HG02870 (cell line): ENCODE data around the gene SAYSD1.

Source experiments
- ATAC-seq: cut with Tn5 transposase; IDR thresholded peaks from one replicate; pipeline ENCODE4 v1.9.1; 2021; ENCODE audit warnings: mild to moderate bottlenecking, moderate library complexity; ENCODE audit not compliant: unreplicated experiment

The SAYSD1 gene

DNA sequence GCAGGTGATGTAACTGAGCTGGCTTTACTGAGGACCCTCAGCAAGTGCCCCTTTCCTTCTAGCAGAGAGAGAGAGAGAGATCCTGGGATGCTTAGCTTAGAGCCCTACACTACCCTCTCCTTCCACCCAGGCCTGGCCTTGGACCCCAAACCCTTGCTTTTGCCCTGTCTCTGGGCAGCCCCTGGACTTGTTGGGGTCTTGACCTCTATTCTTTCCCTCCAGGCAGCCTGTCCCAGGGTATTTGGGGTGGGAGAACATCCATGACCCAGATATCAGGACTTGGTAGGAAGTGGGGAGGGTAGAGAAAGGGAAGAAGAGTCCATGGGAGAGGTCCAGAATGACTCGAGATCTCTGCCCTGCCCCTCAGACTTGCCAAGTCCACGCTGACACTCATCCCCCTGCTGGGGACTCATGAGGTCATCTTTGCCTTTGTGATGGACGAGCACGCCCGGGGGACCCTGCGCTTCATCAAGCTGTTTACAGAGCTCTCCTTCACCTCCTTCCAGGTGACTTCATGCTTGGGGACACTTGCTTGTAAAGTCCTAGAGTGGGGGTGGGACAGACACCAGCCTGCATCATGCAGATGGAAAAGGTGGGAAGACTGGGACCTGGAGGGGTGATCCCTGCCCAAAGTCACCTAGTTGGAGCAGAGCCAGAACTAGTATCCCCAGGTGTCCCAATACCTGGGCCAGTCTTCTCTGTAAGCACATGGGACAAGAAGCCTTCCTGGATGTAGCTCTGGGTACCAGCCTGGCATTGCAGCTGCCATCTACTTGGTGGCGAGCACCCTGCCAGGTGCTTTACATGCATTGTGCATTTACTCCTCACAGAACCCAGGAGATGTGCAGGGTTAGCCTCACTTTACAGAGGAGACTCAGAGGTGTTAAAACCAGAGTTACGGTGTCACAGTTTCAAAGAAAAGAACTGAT, 35.5 kb downstream of the SAYSD1 start:
- no peak for ATAC-seq

DNA sequence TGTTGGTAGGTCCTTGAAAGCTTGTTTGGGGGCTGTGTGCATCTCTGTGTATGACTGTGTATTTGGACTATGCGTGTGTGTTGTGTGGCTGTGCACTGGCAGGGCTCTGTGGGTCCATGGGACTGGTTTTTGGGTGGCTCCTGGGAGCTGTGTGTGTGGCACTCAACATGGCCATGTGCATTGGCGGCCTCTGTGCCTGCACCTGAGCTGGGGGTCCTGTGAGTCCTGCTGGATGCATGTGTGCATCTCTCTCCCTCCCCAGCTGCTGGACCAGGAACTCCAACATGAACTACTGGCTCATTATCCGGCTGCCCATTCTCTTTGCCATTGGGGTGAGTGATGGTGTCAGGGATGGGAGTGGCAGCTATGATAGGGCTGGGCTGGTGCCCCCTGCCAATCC, 36.3 kb downstream of the SAYSD1 start:
- ATAC-seq: no peak

DNA sequence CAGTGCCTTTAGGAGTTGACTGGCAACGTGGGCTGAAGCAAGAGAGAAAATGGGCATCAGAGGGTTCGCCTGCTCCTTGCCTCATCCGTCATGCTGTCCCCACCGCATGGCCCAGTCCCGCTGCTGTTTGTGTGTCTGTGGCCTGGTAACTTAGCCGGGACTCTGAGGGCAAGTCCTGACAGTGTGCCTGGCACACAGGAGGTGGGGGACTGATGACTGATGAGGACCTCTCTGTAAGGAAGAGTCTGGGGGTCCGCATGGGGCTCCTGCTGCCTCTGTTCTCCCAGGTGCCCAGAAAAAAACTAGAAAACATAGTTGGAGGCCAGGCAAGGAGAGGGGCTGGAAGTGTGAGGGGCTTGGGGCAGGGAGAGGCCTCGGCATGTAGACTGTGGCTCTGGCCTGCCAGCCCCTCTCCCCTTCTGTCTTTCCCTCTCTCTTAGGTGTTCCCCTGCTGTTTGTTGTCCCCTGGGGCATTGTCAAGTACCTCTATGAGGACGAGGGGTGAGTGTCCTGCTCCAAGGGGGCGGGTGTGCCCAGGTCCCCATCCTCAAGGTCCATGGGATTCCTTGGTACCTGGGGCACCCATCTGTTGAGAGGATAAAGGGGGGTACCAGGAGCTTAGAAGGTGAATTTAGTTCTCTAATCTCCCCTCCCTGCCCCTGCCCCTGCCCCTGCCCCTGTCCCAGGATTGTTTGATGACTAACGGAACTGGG, 36.9 kb downstream of the SAYSD1 start:
- no peak for ATAC-seq

DNA sequence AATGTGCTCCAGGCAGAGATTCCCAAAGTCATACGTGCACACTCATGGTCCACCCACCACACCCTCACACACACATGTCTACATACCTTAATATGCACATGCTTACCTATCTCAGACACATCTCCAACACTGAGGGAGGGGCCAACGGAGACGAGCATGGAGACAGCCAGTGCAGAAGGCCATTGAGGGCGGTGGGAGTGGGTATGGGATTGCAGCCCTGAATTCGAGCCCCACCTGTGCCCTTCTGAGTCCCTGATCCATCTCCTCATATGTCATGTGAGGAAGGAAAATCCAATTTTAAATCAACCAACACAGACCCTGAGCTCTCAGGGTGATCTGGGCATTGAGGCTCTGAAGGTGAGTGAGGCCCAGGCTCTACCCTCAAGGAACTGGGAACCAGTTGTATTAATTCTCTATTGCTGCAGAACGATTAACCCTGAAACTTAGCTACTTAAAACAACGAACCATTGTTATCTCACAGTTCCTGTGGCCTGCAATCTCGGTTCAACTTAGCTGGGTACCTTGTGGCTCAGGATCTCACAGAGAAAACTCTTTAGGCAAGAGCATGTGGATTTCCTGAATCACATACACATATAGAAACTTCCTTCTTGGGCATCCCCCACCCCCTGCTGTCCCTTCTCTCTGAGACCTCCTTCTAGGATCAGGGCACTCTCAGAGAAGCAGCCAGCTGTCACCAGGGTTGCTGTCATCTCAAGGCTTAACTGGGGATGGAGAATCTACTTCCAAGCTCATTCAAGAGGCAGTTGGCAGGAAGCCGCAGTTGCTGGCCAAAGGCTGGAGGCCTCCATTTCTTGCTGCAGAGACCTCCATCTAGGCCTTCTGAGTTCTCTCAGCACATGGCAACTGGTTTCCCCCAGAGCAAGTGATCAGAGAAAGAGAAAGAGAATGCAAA, 38.1 kb downstream of the SAYSD1 start:
- no peak for ATAC-seq

DNA sequence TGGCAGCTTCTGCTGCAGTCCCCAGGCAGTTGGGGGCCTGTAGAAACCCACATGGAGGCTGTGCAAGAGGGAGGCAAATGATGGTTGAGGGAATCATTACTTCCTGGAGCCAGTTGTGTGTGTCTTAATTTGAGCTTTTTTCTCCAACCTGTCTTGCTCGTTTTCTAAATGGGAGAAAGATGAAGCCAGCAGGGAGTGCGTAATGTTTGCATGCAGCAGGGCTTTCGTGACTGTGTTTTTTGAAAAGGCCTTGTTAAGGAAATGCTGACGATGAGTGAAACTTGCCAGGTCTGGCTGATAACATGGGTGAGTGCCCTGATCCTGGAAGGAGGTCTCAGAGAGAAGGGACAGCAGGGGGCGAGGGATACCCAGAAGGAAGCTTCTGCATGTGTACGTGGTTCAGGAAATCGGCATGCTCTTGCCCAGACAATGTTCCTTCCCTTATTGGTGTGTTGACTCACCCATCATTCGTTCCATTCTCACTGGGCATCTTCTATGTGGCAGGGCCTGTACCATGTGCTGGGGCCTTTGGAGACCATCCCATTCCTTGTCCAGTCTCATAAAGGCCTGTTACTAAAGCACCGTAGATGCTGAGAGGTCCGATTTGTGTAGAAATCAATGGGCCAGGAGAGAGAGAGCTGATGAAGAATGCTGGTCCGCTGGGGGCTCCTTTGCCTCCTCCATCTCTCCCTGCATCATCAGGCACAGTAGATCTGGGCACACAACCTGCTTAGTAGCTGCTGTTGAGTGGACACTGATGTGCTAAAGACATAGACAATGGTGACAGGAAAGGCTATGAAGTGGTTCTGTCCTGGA, 39.0 kb downstream of the SAYSD1 start:
- no peak for ATAC-seq

DNA sequence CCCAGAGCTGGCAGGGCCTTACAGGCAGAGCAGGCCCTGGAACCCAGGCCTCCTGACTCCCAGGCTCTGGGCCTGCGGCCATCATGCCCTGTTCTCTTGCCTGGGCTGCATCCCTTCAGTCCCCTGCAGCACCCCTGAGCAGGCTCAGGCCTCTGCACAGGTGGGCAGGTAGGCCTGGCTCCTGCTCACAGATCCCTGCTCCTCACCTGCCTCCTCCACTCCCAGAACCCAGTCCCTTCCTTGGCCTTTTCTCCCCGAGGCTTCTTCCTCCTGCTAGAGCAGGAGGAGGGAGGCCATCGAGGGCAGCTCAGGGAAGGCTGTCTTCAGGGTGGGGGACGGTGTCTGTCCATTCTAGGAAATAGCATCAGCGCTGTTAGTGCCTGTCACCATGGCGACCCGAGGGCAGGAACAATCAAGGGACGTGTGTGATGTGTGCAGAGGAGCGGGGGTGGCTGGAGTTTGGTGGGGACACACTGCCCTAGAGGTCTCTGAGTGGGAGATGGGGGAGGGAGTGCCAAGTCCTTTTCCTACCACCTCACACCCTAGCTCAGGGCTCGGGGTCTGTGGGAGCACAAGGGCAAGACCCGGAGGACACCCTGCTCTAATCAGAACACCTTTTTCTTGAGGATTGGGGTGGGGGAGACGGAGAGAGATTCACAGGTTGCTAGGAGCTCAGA, 39.8 kb downstream of the SAYSD1 start:
- ATAC-seq: no peak

DNA sequence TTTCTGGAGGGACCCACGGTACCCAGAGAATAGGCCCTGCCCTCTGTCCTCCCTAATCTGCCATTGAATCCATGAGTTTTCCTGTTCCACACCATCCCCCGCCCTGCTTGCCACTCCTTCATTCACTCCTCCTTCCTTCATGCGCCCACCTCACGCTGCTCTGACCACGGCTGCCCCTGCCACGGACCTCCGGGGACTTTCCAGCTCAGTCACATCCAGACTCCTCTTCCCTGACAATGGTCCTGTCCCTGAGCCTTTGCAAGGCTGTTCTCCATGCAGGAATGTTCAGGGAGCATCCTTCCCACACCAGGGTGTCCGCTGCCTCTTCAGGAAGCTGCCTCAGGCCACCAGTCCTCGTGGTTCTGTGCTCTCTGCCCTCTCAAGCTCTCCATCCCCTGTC, 40.5 kb downstream of the SAYSD1 start:
- ATAC-seq: no peak

DNA sequence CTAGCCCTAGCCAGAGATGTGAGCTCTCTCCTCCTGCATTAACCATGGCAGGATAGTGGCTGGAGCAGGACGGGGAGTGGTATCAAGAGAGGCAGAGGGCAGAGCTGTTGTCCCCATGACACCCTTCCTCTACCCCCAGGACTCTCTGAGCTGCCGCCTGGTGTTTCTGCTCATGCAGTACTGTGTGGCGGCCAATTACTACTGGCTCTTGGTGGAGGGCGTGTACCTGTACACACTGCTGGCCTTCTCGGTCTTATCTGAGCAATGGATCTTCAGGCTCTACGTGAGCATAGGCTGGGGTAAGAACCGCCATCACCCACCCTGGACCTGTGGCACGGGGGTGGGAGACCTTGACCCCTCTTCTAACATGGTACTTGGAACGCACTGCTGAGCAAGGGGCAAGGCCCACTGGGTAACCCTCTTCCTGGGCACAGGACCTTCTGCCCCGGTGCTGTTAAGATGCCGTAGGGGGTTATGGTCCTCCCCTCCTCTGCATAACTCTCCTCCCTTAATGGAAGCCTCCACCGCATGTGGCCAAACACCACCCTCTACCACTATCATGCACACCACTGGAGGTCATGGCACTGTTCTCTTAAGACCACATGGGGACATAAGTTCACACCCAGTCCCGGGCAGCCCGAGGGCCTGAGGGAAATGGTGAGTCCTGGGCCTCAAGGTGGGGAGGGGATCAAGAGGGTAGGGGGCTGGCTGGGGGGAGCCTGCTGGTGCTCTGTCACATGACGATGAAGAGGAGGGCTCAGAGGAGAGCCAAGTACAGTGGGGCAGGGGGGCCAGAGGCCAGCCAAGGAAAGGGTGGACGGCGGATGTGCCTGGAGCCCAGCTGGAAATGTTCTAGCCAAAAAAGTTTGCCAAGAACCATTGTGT, 41.3 kb downstream of the SAYSD1 start:
- ATAC-seq: no peak

DNA sequence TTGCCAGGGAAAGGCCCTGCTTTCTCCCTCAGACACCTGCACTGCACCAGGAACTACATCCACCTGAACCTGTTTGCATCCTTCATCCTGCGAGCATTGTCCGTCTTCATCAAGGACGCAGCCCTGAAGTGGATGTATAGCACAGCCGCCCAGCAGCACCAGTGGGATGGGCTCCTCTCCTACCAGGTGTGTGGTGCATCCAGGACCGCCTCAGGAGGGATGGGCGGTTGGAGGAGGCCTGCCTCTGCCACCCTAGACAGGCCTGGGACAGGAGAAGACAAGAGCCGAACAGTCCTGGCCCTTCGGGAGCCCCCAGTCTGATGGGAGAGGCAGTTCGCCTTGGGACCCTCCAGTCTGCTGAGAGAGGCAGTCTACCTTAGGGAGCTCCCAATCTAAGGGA, 42.2 kb downstream of the SAYSD1 start:
- ATAC-seq: no peak

DNA sequence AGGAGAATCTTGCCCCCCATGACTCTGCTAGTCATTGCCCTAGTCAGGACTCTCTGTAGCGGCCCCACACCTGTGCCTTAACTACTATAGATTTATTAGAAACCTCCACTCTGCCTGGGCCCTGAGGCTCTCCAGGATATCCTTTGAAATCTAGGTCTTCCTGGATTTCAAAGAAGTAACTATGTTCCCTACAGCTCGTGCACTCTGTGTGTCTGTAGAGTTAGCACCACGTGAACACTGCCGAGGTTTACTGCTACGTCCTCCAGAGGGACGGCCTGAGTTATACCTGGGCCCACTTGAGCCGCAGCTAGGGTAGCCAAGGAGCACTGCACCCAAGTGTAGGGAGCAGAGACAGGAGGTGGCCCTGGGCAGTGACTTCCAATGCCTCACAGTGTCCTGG, 46.6 kb downstream of the SAYSD1 start:
- ATAC-seq: no peak

DNA sequence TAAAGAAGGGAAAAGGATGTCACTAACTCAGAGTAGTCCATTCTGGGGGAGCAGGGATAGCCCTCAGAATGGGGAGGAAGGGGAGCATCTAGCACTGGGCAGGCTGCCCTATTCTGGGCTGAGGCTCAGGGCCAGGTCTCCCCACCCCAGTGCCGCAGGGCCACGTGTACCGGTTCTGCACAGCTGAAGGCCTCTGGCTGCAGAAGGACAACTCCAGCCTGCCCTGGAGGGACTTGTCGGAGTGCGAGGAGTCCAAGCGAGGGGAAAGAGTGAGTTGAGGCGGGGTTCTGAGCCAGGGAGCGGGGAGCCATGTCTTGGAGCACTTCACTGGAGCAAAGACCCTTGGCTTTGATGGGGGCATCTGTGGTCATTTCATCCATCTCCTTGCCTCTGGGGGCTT, 49.4 kb downstream of the SAYSD1 start:
- no peak for ATAC-seq

DNA sequence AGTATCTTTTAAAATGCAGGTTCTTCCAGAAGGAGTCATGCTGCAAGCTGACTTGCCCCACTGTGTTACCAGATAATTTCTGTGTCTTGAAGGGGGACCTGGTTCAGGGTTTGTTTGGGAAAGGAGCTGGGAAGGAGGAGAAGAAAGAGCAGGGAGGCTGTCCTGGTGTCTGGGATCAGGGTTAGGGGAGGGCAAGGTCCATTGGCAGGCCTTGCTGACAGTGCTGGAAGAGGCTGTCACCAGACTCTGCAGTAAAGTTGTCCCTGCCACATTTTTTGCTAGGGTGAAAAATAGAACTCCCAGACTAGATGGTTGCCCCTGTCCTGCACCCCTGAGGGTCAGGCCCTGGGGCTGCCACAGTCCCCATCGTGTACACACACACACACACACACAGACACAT, 51.5 kb downstream of the SAYSD1 start:
- no peak for ATAC-seq

DNA sequence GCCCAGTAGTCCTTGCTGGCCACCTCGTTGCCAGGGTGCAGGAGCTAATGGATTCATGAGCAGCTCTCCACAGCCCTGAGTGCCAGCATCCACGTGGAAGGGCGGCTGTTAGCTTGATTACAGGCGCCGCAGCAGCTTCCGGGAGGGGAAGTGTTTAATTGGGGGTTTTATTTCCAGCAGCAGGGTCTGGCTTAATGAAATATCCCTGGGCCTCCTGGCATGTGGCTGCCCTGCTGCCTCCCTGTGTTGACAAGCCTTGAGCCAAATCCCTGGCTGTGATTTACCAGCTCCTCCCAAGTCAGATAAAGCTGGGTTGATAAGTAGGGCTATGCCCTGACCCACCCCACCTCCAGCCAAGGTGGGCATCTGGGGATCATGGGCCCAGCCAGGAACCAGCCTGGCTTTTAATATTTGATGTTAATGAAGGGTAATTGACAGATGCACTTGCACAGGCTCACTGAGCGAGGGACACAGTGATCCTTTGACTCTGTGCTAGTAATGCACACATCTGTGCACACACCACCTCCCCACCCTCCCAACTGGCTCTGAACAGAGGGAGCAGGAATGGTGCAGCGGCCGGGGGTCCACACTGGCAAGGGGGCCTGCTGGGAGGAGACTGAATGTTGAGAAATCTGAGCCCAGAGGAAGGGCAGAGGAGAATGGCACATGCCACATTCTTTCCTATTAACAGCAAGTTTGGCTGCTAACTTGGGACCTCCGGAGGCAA, 52.8 kb downstream of the SAYSD1 start:
- ATAC-seq: no peak

DNA sequence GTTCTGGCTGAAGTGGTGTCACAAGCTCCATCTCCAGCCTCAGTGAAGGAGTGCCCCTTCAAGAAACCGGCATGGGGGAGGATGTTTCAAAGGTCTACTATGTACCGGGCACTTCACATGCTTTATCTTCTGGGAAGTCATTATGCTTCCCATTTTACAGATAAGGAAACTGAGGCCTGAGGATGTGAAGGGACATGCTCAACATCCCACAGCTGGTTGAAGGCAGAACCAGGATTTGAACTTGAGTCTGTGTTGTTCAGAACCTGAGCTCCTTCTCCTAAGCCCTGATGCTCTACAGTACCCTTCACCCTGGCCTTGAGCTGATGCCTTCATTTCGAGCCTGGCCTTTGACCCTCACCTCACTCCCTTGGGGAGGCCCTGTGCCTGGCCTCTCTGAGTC, 53.4 kb downstream of the SAYSD1 start:
- ATAC-seq: no peak

DNA sequence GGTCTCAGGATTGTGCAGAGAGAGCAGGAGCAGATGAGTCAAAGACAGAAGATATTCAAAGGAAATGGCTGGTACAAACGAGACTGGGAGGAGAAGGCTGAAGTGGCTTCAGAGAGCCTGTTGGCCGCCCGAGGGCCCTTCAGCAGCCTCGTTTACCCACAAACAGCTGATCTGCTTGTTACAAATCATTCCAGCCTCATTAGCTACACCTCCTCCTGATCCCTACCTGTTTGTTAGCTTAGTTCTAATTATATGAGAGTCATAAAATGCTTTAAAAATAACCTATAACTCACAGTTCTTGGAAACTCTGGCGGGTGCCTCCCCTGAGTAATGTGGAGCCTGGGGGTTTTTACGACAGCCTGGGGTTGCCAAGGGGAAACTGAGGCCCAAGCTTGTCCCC, 53.8 kb downstream of the SAYSD1 start:
- ATAC-seq: no peak

DNA sequence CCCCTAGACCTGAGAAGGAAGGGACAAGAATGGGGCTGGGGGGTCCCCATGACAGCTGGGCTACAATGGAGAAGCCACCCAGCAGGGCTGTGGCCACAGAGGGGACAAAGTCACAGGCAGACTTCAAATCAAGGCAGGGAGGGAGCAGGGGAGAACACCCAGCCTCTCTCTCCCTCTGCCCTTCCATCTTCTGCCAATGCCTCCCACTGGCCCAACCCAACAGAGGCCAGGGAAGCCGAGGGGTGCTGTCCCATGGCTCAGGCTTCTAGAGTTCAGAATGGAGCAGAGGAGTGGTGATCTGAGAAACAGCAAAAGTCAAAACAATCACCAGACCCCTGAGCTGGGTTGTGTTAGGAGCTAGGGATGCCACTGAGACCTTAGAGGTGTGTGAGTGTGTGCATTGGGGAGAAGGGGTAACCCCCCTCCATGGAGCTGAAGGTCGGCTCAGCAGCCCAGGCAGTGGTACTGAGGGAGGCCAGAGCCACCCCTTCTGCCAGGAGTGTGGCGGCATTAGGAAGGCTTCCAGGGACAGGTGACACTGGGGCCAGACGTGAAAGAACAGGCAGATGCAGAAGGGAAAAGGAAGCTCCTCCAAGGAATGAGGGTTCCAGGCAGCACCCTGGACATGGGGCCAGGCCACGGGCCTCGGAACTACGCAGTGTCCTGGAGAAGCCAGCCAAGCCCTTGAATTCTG, 54.4 kb downstream of the SAYSD1 start:
- ATAC-seq: no peak

DNA sequence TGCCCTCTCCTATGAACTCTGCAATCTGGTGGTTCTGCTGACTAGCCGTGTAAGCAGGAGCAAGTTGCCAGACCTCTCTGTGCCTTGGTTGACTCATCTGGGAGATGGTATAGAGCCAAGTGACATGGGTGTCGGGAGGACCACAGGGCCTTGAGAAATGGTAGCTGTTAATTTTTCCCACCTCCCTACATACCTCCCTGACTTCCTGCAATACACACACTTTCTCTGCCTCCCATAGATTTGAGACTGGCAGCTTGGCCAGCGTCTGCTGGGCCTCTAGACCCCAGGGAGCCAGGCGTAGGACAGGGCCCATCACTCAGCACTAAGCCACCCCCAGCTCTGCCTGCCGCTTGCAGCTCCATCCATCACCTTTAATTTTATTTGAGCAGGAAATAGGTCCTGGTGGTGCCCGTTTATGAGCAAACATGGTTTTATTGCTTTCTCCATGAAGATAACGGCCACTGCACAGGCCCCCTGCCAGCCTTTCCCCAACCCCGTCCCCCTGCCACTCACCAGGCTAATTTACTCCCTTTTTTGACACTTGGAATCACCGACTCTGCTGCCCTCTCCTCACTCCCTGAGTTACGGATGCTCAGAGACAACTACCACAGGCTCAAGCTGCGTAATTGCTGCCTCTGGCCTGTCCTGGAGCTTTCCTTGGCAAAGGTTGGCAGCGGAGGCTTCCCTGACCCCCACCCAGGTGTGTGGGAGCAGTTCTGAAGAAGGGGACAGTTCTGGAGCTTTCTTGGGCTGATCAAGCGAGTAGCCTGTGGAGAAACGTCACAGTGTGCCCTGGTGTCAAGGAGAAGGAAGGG, 55.3 kb downstream of the SAYSD1 start:
- no peak for ATAC-seq
